SK-N-SH (cell line): ENCODE results near the gene PCYOX1L. TPM values are rescaled to one million over a fixed set of nuclear protein-coding genes. Genes with fewer than 3 reads are reported as not detected.

Source experiments
- CTCF ChIA-PET: fragments of 300-600, 350-600 bp; formaldehyde crosslinking; extraction: SDS; loops from one replicate; lab custom pipeline; 2021; lab: Yijun Ruan, JAX
- POLR2A ChIA-PET: fragments of 350-600 bp; sonication (Branson Sonifier 250); formaldehyde crosslinking; extraction: SDS; loops from one replicate; lab custom pipeline; 2020; ENCODE audit warnings: antibody characterized with exemption, inconsistent platforms; lab: Yijun Ruan, JAX
- DNase-seq: peaks from one replicate; pipeline ENCODE4 v3.0.0; 2012
- H2AFZ ChIP-seq: fragments of 200-600 bp; sonication (generic); 2 replicates; pipeline ENCODE4 v1.8.1; 2016; ENCODE audit warnings: antibody characterized with exemption, mild to moderate bottlenecking, low read depth
- H3F3A ChIP-seq: fragments of 200-600 bp; sonication (generic); replicated peaks from 2 replicates; pipeline ENCODE3; 2016; ENCODE audit warnings: antibody characterized with exemption, mild to moderate bottlenecking; ENCODE audit not compliant: insufficient read depth
- H3K27ac ChIP-seq, 2 experiments: fragments of 200-500 bp in 1 of 2; fragments of 200-600 bp in 1 of 2; sonication (Bioruptor generic) in 1 of 2; sonication (generic), shearing (Covaris generic) in 1 of 2; 2 replicates each; pipeline versions ENCODE4 v1.5.1 to v1.6.1; 2014 to 2016; ENCODE audit warnings: low read depth in 2 of 2, inconsistent platforms in 1 of 2, low read length in 1 of 2, mild to moderate bottlenecking in 1 of 2, mixed read lengths in 1 of 2
- H3K27me3 ChIP-seq: fragments of 200-600 bp; sonication (generic), shearing (Covaris generic); 2 replicates; pipeline ENCODE4 v1.6.1; 2016; ENCODE audit warnings: mixed run types; ENCODE audit not compliant: insufficient read depth
- H3K36me3 ChIP-seq, 2 experiments: fragments of 200-500 bp in 1 of 2; fragments of 200-600 bp in 1 of 2; sonication (Bioruptor generic) in 1 of 2; sonication (generic) in 1 of 2; replicated peaks in 1 of 2; 2 replicates each; pipeline versions ENCODE3 to v1.5.1; 2014 to 2016; ENCODE audit warnings: low read length in 1 of 2, mild to moderate bottlenecking in 1 of 2; ENCODE audit not compliant: insufficient read depth in 2 of 2, control insufficient read depth in 1 of 2
- H3K4me1 ChIP-seq, 2 experiments: fragments of 200-500 bp in 1 of 2; fragments of 200-600 bp in 1 of 2; sonication (Bioruptor generic) in 1 of 2; sonication (generic), shearing (Covaris generic) in 1 of 2; 2 replicates each; pipeline versions ENCODE4 v1.5.1 to v1.6.1; 2014 to 2016; ENCODE audit warnings: low read depth in 1 of 2, low read length in 1 of 2, mixed run types in 1 of 2; ENCODE audit not compliant: insufficient read depth in 2 of 2, control insufficient read depth in 1 of 2
- H3K4me2 ChIP-seq: fragments of 200-600 bp; sonication (generic), shearing (Covaris generic); 2 replicates; pipeline ENCODE4 v1.6.1; 2017; ENCODE audit warnings: mixed run types
- H3K4me3 ChIP-seq, 2 experiments: fragments of 200-500 bp in 1 of 2; fragments of 200-600 bp in 1 of 2; sonication (Bioruptor generic) in 1 of 2; sonication (generic), shearing (Covaris generic) in 1 of 2; 2 replicates each; pipeline versions ENCODE4 v1.5.1 to v1.8.1; 2014 to 2016; ENCODE audit warnings: low read depth in 2 of 2, inconsistent platforms in 1 of 2, low read length in 1 of 2, mild to moderate bottlenecking in 1 of 2, mixed read lengths in 1 of 2, moderate library complexity in 1 of 2
- H3K79me2 ChIP-seq: fragments of 200-600 bp; sonication (generic); 2 replicates; pipeline ENCODE4 v1.8.1; 2017; ENCODE audit warnings: mild to moderate bottlenecking; ENCODE audit not compliant: insufficient read depth
- H3K9ac ChIP-seq: fragments of 200-600 bp; sonication (generic); 2 replicates; pipeline ENCODE4 v1.6.1; 2017; ENCODE audit warnings: mixed run types
- H3K9me2 ChIP-seq: fragments of 200-600 bp; sonication (generic); 2 replicates; pipeline ENCODE4 v1.6.1; 2017; ENCODE audit warnings: mixed run types
- H3K9me3 ChIP-seq: fragments of 200-600 bp; sonication (generic); 2 replicates; pipeline ENCODE4 v1.6.1; 2017; ENCODE audit warnings: mixed run types, mild to moderate bottlenecking, moderate library complexity
- H4K20me1 ChIP-seq: fragments of 200-600 bp; sonication (generic); 2 replicates; pipeline ENCODE4 v1.6.1; 2017; ENCODE audit warnings: mild to moderate bottlenecking, mixed run types; ENCODE audit not compliant: insufficient read depth
- CTCF ChIP-seq: fragments of 200-600 bp; sonication (generic); IDR thresholded peaks from 2 replicates; pipeline ENCODE4 v1.6.1; 2017; ENCODE audit warnings: antibody characterized with exemption, mild to moderate bottlenecking, moderate library complexity
- ELF1 ChIP-seq: IDR thresholded peaks from 2 replicates; pipeline ENCODE4 v1.4.0; 2012
- EP300 ChIP-seq, 2 experiments: IDR thresholded peaks; 2 replicates each; pipeline versions ENCODE4 v1.4.0 to v1.6.1; 2012; ENCODE audit warnings: borderline replicate concordance in 1 of 2, low read depth in 1 of 2, low read length in 1 of 2
- EZH2phosphoT487 ChIP-seq: fragments of 200-600 bp; sonication (generic); IDR thresholded peaks from 2 replicates; pipeline ENCODE4 v1.6.1; 2017; ENCODE audit warnings: low read depth, mixed run types, mild to moderate bottlenecking, antibody characterized with exemption, moderate library complexity, borderline replicate concordance
- FOSL2 ChIP-seq: IDR thresholded peaks from 2 replicates; pipeline ENCODE4 v1.4.0; 2012; ENCODE audit warnings: low read depth, mild to moderate bottlenecking, moderate library complexity, borderline replicate concordance
- FOXM1 ChIP-seq: IDR thresholded peaks from 2 replicates; pipeline ENCODE4 v1.4.0; 2012; ENCODE audit warnings: low read depth, mild to moderate bottlenecking
- MEF2A ChIP-seq: IDR thresholded peaks from 2 replicates; pipeline ENCODE4 v1.4.0; 2012; ENCODE audit warnings: low read depth, borderline replicate concordance
- MXI1 ChIP-seq: IDR thresholded peaks from 2 replicates; pipeline ENCODE4 v1.6.1; 2012; ENCODE audit warnings: mild to moderate bottlenecking, low read depth, low read length, improper control_type of control experiment
- NFIC ChIP-seq: IDR thresholded peaks from 2 replicates; pipeline ENCODE4 v1.4.0; 2012; ENCODE audit warnings: borderline replicate concordance
- NRF1 ChIP-seq: IDR thresholded peaks from 2 replicates; pipeline ENCODE4 v1.6.1; 2012; ENCODE audit warnings: low read depth, mild to moderate bottlenecking, low read length
- POLR2AphosphoS5 ChIP-seq: IDR thresholded peaks from 2 replicates; pipeline ENCODE4 v1.6.1; 2012; ENCODE audit warnings: low read depth, low read length
- RCOR1 ChIP-seq: fragments of 150-350 bp; IDR thresholded peaks from 2 replicates; pipeline ENCODE4 v1.6.1; 2017; ENCODE audit warnings: antibody characterized with exemption, low read length
- RFX5 ChIP-seq: IDR thresholded peaks from 2 replicates; pipeline ENCODE4 v1.6.1; 2012; ENCODE audit warnings: mild to moderate bottlenecking, improper control_type of control experiment, low read length
- RXRA ChIP-seq: IDR thresholded peaks from 2 replicates; pipeline ENCODE4 v1.4.0; 2012; ENCODE audit warnings: low read depth, mild to moderate bottlenecking, borderline replicate concordance
- SIN3A ChIP-seq: IDR thresholded peaks from 2 replicates; pipeline ENCODE4 v1.6.1; 2012; ENCODE audit warnings: low read depth, mild to moderate bottlenecking, low read length, moderate library complexity, borderline replicate concordance
- TAF1 ChIP-seq: IDR thresholded peaks from 2 replicates; pipeline ENCODE4 v1.6.1; 2012; ENCODE audit warnings: low read depth, mild to moderate bottlenecking, low read length, moderate library complexity, borderline replicate concordance
- TEAD4 ChIP-seq: IDR thresholded peaks from 2 replicates; pipeline ENCODE4 v1.4.0; 2012; ENCODE audit warnings: mild to moderate bottlenecking, borderline replicate concordance; ENCODE audit not compliant: insufficient read depth
- USF1 ChIP-seq: IDR thresholded peaks from 2 replicates; pipeline ENCODE4 v1.4.0; 2012; ENCODE audit warnings: low read depth, borderline replicate concordance
- USF2 ChIP-seq: fragments of 150-350 bp; IDR thresholded peaks from 2 replicates; pipeline ENCODE4 v1.6.1; 2017; ENCODE audit warnings: antibody characterized with exemption, low read length, low read depth, borderline replicate concordance
- YY1 ChIP-seq: IDR thresholded peaks from 2 replicates; pipeline ENCODE4 v1.4.0; 2012; ENCODE audit warnings: low read depth, mild to moderate bottlenecking
- WGBS: methylation state at CpG from one replicate; pipeline ENCODE4 v1.1.6; 2017; ENCODE audit warnings: low lambda C conversion rate; 5-methylcytosine and 5-hydroxymethylcytosine counted together
- polyA plus RNA-seq, 3 experiments: library from polyadenylated mRNA; depleted of rRNA; stranded (reverse); fragments of >200 nt; gene quantifications; 2 replicates each; pipeline ENCODE4 v1.2.3, GENCODE V29; 2012

Gene PCYOX1L
- polyA plus RNA-seq, 1 of the 3 experiments (the other 2 are of a cell fraction): 17.5 TPM

GRCh38 chr5:149358868-149359495, 1.1 kb downstream of the PCYOX1L start:
- H3K27me3 ChIP-seq: no peaks in the 10 kb centered on the region
- H3F3A ChIP-seq: peaks cover 19% of the 10 kb centered on the region
- peak overlapping the region in 1 of 2 experiments; percentile 84; a peak in 1 of 4 replicates for H3K27ac ChIP-seq
- ChIA-PET CTCF (interaction anchor here (1.4 to 41.4 kb wide), 5 partner anchors 9 to 64 kb away, joined by 5 to 1751 read pairs (median 29); partner anchors contain the start of gene GRPEL2), POLR2A (interaction anchor here (1.8 to 4.1 kb wide), 2 partner anchors 13 to 38 kb away, joined by 12 to 38 read pairs; partner anchors contain the start of gene GRPEL2)
- peaks cover 13 to 20% of the 10 kb centered on the region in 2 experiments for H3K36me3 ChIP-seq
- H3K9ac ChIP-seq: no peak overlapping the region
- peak overlapping the region; percentile 90 for H3K4me2 ChIP-seq
- H3K79me2 ChIP-seq: no peaks in the 10 kb centered on the region
- DNase-seq: no peak
- no peaks in the 10 kb centered on the region for H3K9me2 ChIP-seq
- TF ChIP-seq EP300 (IDR thresholded peaks at IDR 0.05; ENCODE audit: borderline replicate concordance in 1 of 2, low read depth in 1 of 2, low read length in 1 of 2) (no peak), MXI1 (no peak), FOXM1 (no peak), SIN3A (no peak), TEAD4 (no peak), FOSL2 (no peak), YY1 (no peak), NFIC (no peak), TAF1 (no peak), EZH2phosphoT487 (no peak), RFX5 (no peak), ELF1 (no peak), USF1 (no peak), NRF1 (no peak), USF2 (no peak), POLR2AphosphoS5 (no peak), RXRA (no peak), MEF2A (no peak), RCOR1 (no peak), CTCF (no peak)
- peaks cover 0 to 12% of the 10 kb centered on the region in 2 experiments; a peak in 1 of 4 replicates for H3K4me1 ChIP-seq
- H2AFZ ChIP-seq: no peak overlapping the region
- WGBS: 79% methylated on average over 8 of the region's 8 CpGs
- H4K20me1 ChIP-seq: no peaks in the 10 kb centered on the region
- H3K4me3 ChIP-seq: peak overlapping the region in 1 of 2 experiments; percentile 62; a peak in 2 of 4 replicates
- H3K9me3 ChIP-seq: no peaks in the 10 kb centered on the region
